A549 (cell line): ENCODE results near the gene EPHA1.

Experiments used
- BCL3 ChIP-seq: fragments of >200 bp; sonication (Bioruptor Twin); formaldehyde crosslinking; IDR thresholded peaks from 3 replicates; pipeline ENCODE4 v1.6.1; 2016
- BHLHE40 ChIP-seq: IDR thresholded peaks from 2 replicates; pipeline ENCODE4 v1.6.1; 2012; ENCODE audit warnings: low read depth, low read length, inconsistent platforms
- CEBPB ChIP-seq, 2 experiments: fragments of >200 bp in 1 of 2; sonication (Bioruptor Twin) in 1 of 2; formaldehyde crosslinking in 1 of 2; IDR thresholded peaks; 2 replicates each; pipeline ENCODE4 v1.6.1; 2012 to 2016
- EHF ChIP-seq: fragments of 250-450 bp; sonication (Bioruptor Pico); IDR thresholded peaks from 2 replicates; pipeline ENCODE4 v1.5.0; 2020; ENCODE audit warnings: mild to moderate bottlenecking
- EHMT2 ChIP-seq: fragments of 200-600 bp; sonication (generic); IDR thresholded peaks from 2 replicates; pipeline ENCODE4 v1.6.1; 2016; ENCODE audit warnings: antibody characterized with exemption, low read depth, mild to moderate bottlenecking, moderate library complexity
- EP300 ChIP-seq, 2 experiments: fragments of >200 bp; sonication (Bioruptor Twin); formaldehyde crosslinking; IDR thresholded peaks; 2 replicates in 1 of 2; 3 replicates in 1 of 2; pipeline ENCODE4 v1.6.1; 2016 to 2017
- JUNB ChIP-seq: fragments of >200 bp; sonication (Bioruptor Twin); formaldehyde crosslinking; IDR thresholded peaks from 2 replicates; pipeline ENCODE4 v1.6.1; 2016
- NR3C1 ChIP-seq: fragments of >200 bp; sonication (Bioruptor Twin); formaldehyde crosslinking; IDR thresholded peaks from 3 replicates; pipeline ENCODE4 v1.6.1; 2017
- POLR2A ChIP-seq: IDR thresholded peaks from 2 replicates; pipeline ENCODE4 v1.6.1; 2012; ENCODE audit warnings: mild to moderate bottlenecking, low read length
- RAD21 ChIP-seq, 2 experiments: fragments of >200 bp in 1 of 2; sonication (Bioruptor Twin) in 1 of 2; formaldehyde crosslinking in 1 of 2; IDR thresholded peaks in 1 of 2; conservative IDR thresholded peaks in 1 of 2; 2 replicates in 1 of 2; 3 replicates in 1 of 2; pipeline ENCODE4 v1.6.1; 2012 to 2018; ENCODE audit warnings: inconsistent platforms in 1 of 2
- REST ChIP-seq: fragments of 200-600 bp; sonication (generic); IDR thresholded peaks from 2 replicates; pipeline ENCODE4 v1.6.1; 2016; ENCODE audit warnings: antibody characterized with exemption, mild to moderate bottlenecking, moderate library complexity
- RFX5 ChIP-seq: fragments of 450-650 bp; IDR thresholded peaks from 2 replicates; pipeline ENCODE4 v1.7.1; 2014; ENCODE audit warnings: antibody characterized with exemption, mild to moderate bottlenecking, moderate library complexity
- USF2 ChIP-seq: fragments of 450-650 bp; IDR thresholded peaks from 2 replicates; pipeline ENCODE4 v1.6.1; 2014; ENCODE audit warnings: antibody characterized with exemption
- TF ChIP-seq, protein P1 (sequence below): fragments of >200 bp; sonication (Bioruptor Twin); formaldehyde crosslinking; IDR thresholded peaks from 3 replicates; pipeline ENCODE4 v1.5.1; 2016

- TF ChIP-seq, protein P1, sequence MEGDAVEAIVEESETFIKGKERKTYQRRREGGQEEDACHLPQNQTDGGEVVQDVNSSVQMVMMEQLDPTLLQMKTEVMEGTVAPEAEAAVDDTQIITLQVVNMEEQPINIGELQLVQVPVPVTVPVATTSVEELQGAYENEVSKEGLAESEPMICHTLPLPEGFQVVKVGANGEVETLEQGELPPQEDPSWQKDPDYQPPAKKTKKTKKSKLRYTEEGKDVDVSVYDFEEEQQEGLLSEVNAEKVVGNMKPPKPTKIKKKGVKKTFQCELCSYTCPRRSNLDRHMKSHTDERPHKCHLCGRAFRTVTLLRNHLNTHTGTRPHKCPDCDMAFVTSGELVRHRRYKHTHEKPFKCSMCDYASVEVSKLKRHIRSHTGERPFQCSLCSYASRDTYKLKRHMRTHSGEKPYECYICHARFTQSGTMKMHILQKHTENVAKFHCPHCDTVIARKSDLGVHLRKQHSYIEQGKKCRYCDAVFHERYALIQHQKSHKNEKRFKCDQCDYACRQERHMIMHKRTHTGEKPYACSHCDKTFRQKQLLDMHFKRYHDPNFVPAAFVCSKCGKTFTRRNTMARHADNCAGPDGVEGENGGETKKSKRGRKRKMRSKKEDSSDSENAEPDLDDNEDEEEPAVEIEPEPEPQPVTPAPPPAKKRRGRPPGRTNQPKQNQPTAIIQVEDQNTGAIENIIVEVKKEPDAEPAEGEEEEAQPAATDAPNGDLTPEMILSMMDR, result no peak
- TF ChIP-seq POLR2A (no peak), RAD21 (conservative IDR thresholded peaks at IDR 0.05 in 1 of 2, IDR thresholded peaks at IDR 0.05 in 1 of 2) (no peak), CEBPB (IDR thresholded peaks at IDR 0.05) (no peak), NR3C1 (no peak), RFX5 (no peak), JUNB (no peak), BHLHE40 (no peak), USF2 (no peak), EHMT2 (no peak), REST (no peak), EHF (CRISPR knock-in tag) (no peak), BCL3 (no peak), EP300 (IDR thresholded peaks at IDR 0.05) (no peak)
These were observed 56.1 kb downstream of the EPHA1 start for GRCh38 chr7:143352531-143353002.
